Measurements from ENCODE around the gene USP36. TPM values are rescaled to one million over a fixed set of nuclear protein-coding genes. Genes with fewer than 3 reads are reported as not detected.

The USP36 gene
- total RNA-seq, 2 donors from 2014 or later: 57.1 to 62.5 TPM

DNA sequence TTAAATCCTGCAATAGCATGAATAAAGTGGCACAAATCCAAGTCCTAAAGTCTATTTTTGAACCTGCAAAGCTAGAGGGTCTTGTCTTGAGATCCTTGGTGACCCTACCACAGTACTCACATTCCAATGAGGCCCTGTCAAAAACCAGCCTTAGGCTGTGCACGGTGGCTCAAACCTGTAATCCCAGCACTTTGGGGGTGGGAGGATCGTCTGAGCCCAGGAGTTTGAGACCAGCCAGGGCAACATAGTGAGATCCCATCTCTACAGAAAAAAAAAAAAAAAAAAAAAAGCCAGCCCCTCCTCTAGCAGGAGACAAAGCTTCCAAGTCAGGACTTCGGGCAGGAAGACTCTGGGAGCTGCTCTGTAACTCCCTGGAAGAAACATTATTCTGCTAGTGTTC, 74.8 kb downstream of the USP36 start:
- TF ChIP-seq, protein P1, sequence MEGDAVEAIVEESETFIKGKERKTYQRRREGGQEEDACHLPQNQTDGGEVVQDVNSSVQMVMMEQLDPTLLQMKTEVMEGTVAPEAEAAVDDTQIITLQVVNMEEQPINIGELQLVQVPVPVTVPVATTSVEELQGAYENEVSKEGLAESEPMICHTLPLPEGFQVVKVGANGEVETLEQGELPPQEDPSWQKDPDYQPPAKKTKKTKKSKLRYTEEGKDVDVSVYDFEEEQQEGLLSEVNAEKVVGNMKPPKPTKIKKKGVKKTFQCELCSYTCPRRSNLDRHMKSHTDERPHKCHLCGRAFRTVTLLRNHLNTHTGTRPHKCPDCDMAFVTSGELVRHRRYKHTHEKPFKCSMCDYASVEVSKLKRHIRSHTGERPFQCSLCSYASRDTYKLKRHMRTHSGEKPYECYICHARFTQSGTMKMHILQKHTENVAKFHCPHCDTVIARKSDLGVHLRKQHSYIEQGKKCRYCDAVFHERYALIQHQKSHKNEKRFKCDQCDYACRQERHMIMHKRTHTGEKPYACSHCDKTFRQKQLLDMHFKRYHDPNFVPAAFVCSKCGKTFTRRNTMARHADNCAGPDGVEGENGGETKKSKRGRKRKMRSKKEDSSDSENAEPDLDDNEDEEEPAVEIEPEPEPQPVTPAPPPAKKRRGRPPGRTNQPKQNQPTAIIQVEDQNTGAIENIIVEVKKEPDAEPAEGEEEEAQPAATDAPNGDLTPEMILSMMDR (conservative IDR thresholded peaks at IDR 0.05): no peak
- 80 to 88% methylated on average over 1 to 3 of the region's 3 CpGs for WGBS, 2 experiments (ENCODE audit: insufficient coverage in 1 of 2, insufficient read length in 1 of 2)
- no peaks in the 10 kb centered on the region for H3K36me3 Mint-ChIP-seq (ENCODE audit: low read depth)
- H3K4me1 Mint-ChIP-seq: no peaks in the 10 kb centered on the region
- H3K27me3 Mint-ChIP-seq (ENCODE audit: insufficient read depth): no peaks in the 10 kb centered on the region
- no peaks in the 10 kb centered on the region for H3K4me1 ChIP-seq (ENCODE audit: control insufficient read depth, insufficient read depth, low read length)
- H3K4me3 Mint-ChIP-seq: no peak overlapping the region
- no peak overlapping the region for H3K9ac ChIP-seq (ENCODE audit: extremely low read depth, low read length, poor library complexity, severe bottlenecking)
- no peaks in the 10 kb centered on the region for H3K9me3 ChIP-seq (ENCODE audit: control insufficient read depth, low read length)
- H3K27ac Mint-ChIP-seq: no peak overlapping the region
- H3K27me3 ChIP-seq (ENCODE audit: control insufficient read depth, insufficient read depth, low read length, poor library complexity, severe bottlenecking): no peaks in the 10 kb centered on the region
- no peaks in the 10 kb centered on the region for H3K36me3 ChIP-seq (ENCODE audit: control insufficient read depth, insufficient read depth, low read length)
- H3K27ac ChIP-seq (ENCODE audit: low read depth, low read length): no peak overlapping the region
- H3K9me3 Mint-ChIP-seq: no peaks in the 10 kb centered on the region
- DNase-seq: no peak
- H3K4me3 ChIP-seq (ENCODE audit: low read length): no peak overlapping the region

DNA sequence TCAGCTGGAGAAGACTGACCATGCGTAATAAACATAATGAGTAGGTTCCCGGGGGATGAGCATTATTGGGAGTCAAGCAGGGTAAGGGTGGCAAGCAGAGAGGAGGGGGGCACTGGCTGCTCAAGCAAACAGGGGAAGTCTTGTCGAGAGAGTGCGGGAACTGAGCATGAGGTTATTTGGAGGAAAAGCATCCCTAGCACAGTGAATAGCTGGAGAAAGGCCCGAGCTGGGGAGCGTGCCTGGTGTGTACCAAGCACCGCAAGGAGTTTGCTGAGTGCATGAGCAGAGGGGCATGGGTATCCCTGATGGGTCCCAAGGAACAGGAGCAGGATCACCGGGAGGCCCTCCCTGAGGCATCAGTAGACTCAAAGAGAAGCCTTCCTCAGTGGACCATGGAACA, 75.7 kb downstream of the USP36 start:
- Histone ChIP-seq H3K4me3 (ENCODE audit: low read length) (no peak overlapping the region), H3K9me3 (ENCODE audit: control insufficient read depth, low read length) (no peaks in the 10 kb centered on the region), H3K27ac (ENCODE audit: low read depth, low read length) (no peak overlapping the region), H3K4me1 (ENCODE audit: control insufficient read depth, insufficient read depth, low read length) (no peaks in the 10 kb centered on the region), H3K36me3 (ENCODE audit: control insufficient read depth, insufficient read depth, low read length) (no peaks in the 10 kb centered on the region), H3K9ac (ENCODE audit: extremely low read depth, low read length, poor library complexity, severe bottlenecking) (no peak overlapping the region), H3K27me3 (ENCODE audit: control insufficient read depth, insufficient read depth, low read length, poor library complexity, severe bottlenecking) (no peaks in the 10 kb centered on the region)
- Mint-ChIP-seq H3K27me3 (ENCODE audit: insufficient read depth) (no peaks in the 10 kb centered on the region), H3K36me3 (ENCODE audit: low read depth) (no peaks in the 10 kb centered on the region), H3K4me3 (no peak overlapping the region), H3K27ac (no peak overlapping the region), H3K9me3 (no peaks in the 10 kb centered on the region), H3K4me1 (no peaks in the 10 kb centered on the region)
- WGBS, 2 experiments (ENCODE audit: insufficient coverage in 1 of 2, insufficient read length in 1 of 2): 93 to 99% methylated on average over 8 of the region's 8 CpGs
- TF ChIP-seq, protein P1 (conservative IDR thresholded peaks at IDR 0.05): no peak
- DNase-seq: no peak

DNA sequence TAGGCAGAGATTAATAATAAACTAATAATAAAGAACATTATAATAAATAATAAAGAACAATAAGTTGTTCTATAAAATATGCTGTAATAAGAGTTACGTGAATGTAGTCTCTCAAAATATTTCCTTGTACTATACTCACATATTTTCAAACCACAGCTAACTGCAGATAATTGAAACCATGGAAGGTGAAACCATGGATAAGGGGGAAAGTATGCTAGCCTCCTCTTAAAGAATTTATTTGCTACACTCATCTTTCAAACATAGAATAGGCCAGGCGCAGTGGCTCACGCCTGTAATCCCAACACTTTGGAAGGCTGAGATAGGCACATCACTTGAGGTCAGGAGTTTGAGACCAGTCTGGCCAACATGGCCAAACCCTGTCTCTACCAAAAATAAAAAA, 77.1 kb downstream of the USP36 start:
- H3K9me3 Mint-ChIP-seq: no peaks in the 10 kb centered on the region
- H3K27me3 Mint-ChIP-seq (ENCODE audit: insufficient read depth): no peaks in the 10 kb centered on the region
- H3K36me3 Mint-ChIP-seq (ENCODE audit: low read depth): no peaks in the 10 kb centered on the region
- Histone ChIP-seq H3K9ac (ENCODE audit: extremely low read depth, low read length, poor library complexity, severe bottlenecking) (no peak overlapping the region), H3K27me3 (ENCODE audit: control insufficient read depth, insufficient read depth, low read length, poor library complexity, severe bottlenecking) (no peaks in the 10 kb centered on the region), H3K27ac (ENCODE audit: low read depth, low read length) (no peak overlapping the region), H3K4me1 (ENCODE audit: control insufficient read depth, insufficient read depth, low read length) (no peaks in the 10 kb centered on the region), H3K9me3 (ENCODE audit: control insufficient read depth, low read length) (no peaks in the 10 kb centered on the region), H3K4me3 (ENCODE audit: low read length) (no peak overlapping the region), H3K36me3 (ENCODE audit: control insufficient read depth, insufficient read depth, low read length) (no peaks in the 10 kb centered on the region)
- no peak overlapping the region for H3K27ac Mint-ChIP-seq
- DNase-seq: no peak
- TF ChIP-seq, protein P1 (conservative IDR thresholded peaks at IDR 0.05): no peak
- H3K4me1 Mint-ChIP-seq: peaks cover 3% of the 10 kb centered on the region
- WGBS, 2 experiments (ENCODE audit: insufficient coverage in 1 of 2, insufficient read length in 1 of 2): 94 to 98% methylated on average over 2 of the region's 3 CpGs
- no peak overlapping the region for H3K4me3 Mint-ChIP-seq
